PC-3 (cell line): ENCODE data around the gene SPIRE1. TPM values are rescaled to one million over a fixed set of nuclear protein-coding genes. Genes with fewer than 3 reads are reported as not detected.
A peak's percentile ranks its signal among the peaks of the same experiment; 100 is the strongest.

ENCODE experiments used
- ATAC-seq: fragments of 200-7000 bp; cut with Tn5 transposase; 2 replicates; pipeline ENCODE4 v1.9.1; 2020; ENCODE audit warnings: mild to moderate bottlenecking, moderate library complexity
- BruUV-seq: library from RNA; stranded (reverse); fragments of 400-500 nt; replicated peaks from 2 replicates; lab custom pipeline; 2021; lab: Mats Ljungman, UMichigan
- CTCF ChIA-PET: fragments of 300-600 bp; sonication (Branson Sonifier 250); formaldehyde crosslinking; loops from one replicate; lab custom pipeline; 2022; ENCODE audit warnings: antibody characterized with exemption; lab: Charles Lee
- POLR2A ChIA-PET: fragments of 300-600 bp; sonication (Branson Sonifier 250); formaldehyde crosslinking; loops from one replicate; lab custom pipeline; 2022; ENCODE audit warnings: antibody characterized with exemption; ENCODE audit not compliant: unreplicated experiment; lab: Charles Lee
- DNase-seq: peaks from one replicate; pipeline ENCODE4 v3.0.0-alpha.2; 2015
- H2AFZ ChIP-seq: fragments of 300-600 bp; sonication (generic); 2 replicates; pipeline ENCODE4 v1.6.0; 2016; ENCODE audit warnings: antibody characterized with exemption, low read length
- H3F3A ChIP-seq: fragments of 300-600 bp; sonication (generic); one replicate; pipeline ENCODE4 v1.6.0; 2017; ENCODE audit warnings: antibody characterized with exemption, low read length, control low read depth, mild to moderate bottlenecking; ENCODE audit not compliant: unreplicated experiment
- H3K27ac ChIP-seq: fragments of 300-600 bp; sonication (generic); 2 replicates; pipeline ENCODE4 v1.5.1; 2016; ENCODE audit warnings: mild to moderate bottlenecking, low read length
- H3K27me3 ChIP-seq: fragments of 300-600 bp; sonication (generic); 2 replicates; pipeline ENCODE4 v1.6.1; 2016; ENCODE audit warnings: low read length, mixed read lengths
- H3K36me3 ChIP-seq: fragments of 300-600 bp; sonication (generic); 2 replicates; pipeline ENCODE4 v1.6.1; 2016; ENCODE audit warnings: low read depth, mixed run types, low read length, mixed read lengths
- H3K4me1 ChIP-seq: fragments of 300-600 bp; sonication (generic); 2 replicates; pipeline ENCODE4 v1.5.1; 2016; ENCODE audit warnings: low read length; ENCODE audit not compliant: insufficient read depth
- H3K4me2 ChIP-seq: fragments of 300-600 bp; sonication (generic); 2 replicates; pipeline ENCODE4 v1.6.0; 2016; ENCODE audit warnings: low read length
- H3K4me3 ChIP-seq: fragments of 300-600 bp; sonication (generic); 2 replicates; pipeline ENCODE4 v1.5.1; 2016; ENCODE audit warnings: mild to moderate bottlenecking, low read length, mixed read lengths
- H3K79me2 ChIP-seq: fragments of 300-600 bp; sonication (generic); 2 replicates; pipeline ENCODE4 v1.6.1; 2017; ENCODE audit warnings: low read length, mixed read lengths
- H3K9ac ChIP-seq: fragments of 300-600 bp; sonication (generic); 2 replicates; pipeline ENCODE4 v1.6.0; 2016; ENCODE audit warnings: mild to moderate bottlenecking, low read length
- H3K9me2 ChIP-seq: fragments of 300-600 bp; sonication (generic); replicated peaks from 2 replicates; pipeline ENCODE4 v1.6.1; 2016; ENCODE audit warnings: mixed run types, low read length, mixed read lengths
- H3K9me3 ChIP-seq: fragments of 300-600 bp; sonication (generic); 2 replicates; pipeline ENCODE4 v1.6.1; 2016; ENCODE audit warnings: low read length, mixed read lengths
- H4K20me1 ChIP-seq: fragments of 300-600 bp; sonication (generic); 2 replicates; pipeline ENCODE4 v1.6.1; 2016; ENCODE audit warnings: low read length, mixed read lengths
- EZH2 ChIP-seq: fragments of 300-600 bp; sonication (generic); IDR thresholded peaks from one replicate; pipeline ENCODE4 v1.6.1; 2017; ENCODE audit warnings: antibody characterized with exemption, mild to moderate bottlenecking, low read length; ENCODE audit not compliant: unreplicated experiment
- EZH2phosphoT487 ChIP-seq: fragments of 300-600 bp; sonication (generic); IDR thresholded peaks from 2 replicates; pipeline ENCODE4 v1.6.1; 2018; ENCODE audit warnings: mild to moderate bottlenecking, antibody characterized with exemption, low read length, borderline replicate concordance
- intact Hi-C: fragments of 100-400 bp; cut with micrococcal nuclease; formaldehyde crosslinking; loops from 2 replicates; pipeline ENCODE4 v1.9.0; 2023
- total RNA-seq: library from RNA; depleted of rRNA; stranded (reverse); fragments of >200 nt; gene quantifications from 2 replicates; pipeline ENCODE4 v1.2.3, GENCODE V29; 2014
- TF ChIP-seq, protein P1 (sequence below): fragments of 300-600 bp; sonication (generic); conservative IDR thresholded peaks from 2 replicates; pipeline ENCODE4 v1.5.1; 2017; ENCODE audit warnings: antibody characterized with exemption, low read depth, mild to moderate bottlenecking, low read length

The SPIRE1 gene
- total RNA-seq, 1 experiment from 2014 or later: 32.4 TPM

GRCh38 chr18:12479536-12479935, 178.4 kb downstream of the SPIRE1 start:
- BruUV-seq: no TSS peak
- Histone ChIP-seq H4K20me1 (no peaks in the 10 kb centered on the region), H3K27ac (no peak overlapping the region), H3K27me3 (no peaks in the 10 kb centered on the region), H3K36me3 (0 out of 2 replicates have a peak, but pooled peaks cover 7% of the 10 kb centered on the region), H3K4me2 (no peak overlapping the region), H3K9me2 (no peaks in the 10 kb centered on the region), H2AFZ (no peak overlapping the region), H3K4me1 (no peaks in the 10 kb centered on the region), H3K4me3 (no peak overlapping the region), H3K9ac (no peak overlapping the region), H3K79me2 (no peaks in the 10 kb centered on the region), H3F3A (peaks cover 6% of the 10 kb centered on the region), H3K9me3 (no peaks in the 10 kb centered on the region)
- no peak for TF ChIP-seq EZH2phosphoT487
- TF ChIP-seq EZH2: no peak
- TF ChIP-seq, protein P1, sequence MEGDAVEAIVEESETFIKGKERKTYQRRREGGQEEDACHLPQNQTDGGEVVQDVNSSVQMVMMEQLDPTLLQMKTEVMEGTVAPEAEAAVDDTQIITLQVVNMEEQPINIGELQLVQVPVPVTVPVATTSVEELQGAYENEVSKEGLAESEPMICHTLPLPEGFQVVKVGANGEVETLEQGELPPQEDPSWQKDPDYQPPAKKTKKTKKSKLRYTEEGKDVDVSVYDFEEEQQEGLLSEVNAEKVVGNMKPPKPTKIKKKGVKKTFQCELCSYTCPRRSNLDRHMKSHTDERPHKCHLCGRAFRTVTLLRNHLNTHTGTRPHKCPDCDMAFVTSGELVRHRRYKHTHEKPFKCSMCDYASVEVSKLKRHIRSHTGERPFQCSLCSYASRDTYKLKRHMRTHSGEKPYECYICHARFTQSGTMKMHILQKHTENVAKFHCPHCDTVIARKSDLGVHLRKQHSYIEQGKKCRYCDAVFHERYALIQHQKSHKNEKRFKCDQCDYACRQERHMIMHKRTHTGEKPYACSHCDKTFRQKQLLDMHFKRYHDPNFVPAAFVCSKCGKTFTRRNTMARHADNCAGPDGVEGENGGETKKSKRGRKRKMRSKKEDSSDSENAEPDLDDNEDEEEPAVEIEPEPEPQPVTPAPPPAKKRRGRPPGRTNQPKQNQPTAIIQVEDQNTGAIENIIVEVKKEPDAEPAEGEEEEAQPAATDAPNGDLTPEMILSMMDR: no peak
- intact Hi-C loops: loop anchor here (5.0 kb wide), 1 partner anchor 178 kb away; the partner anchor contains the start of gene SPIRE1
- DNase-seq (no peak), ATAC-seq (no peak)
- ChIA-PET CTCF (no interaction called here), POLR2A (no interaction called here)

GRCh38 chr18:12478269-12479047, 179.4 kb downstream of the SPIRE1 start:
- POLR2A ChIA-PET: no interaction called here
- DNase-seq (no peak), ATAC-seq (peak; percentile 37; the same call in 1 of the 2 replicates)
- Histone ChIP-seq H3K9ac (no peak overlapping the region), H3F3A (peaks cover 6% of the 10 kb centered on the region), H3K27me3 (no peaks in the 10 kb centered on the region), H3K9me3 (no peaks in the 10 kb centered on the region), H2AFZ (no peak overlapping the region), H3K4me3 (no peak overlapping the region), H3K4me2 (no peak overlapping the region), H3K4me1 (no peaks in the 10 kb centered on the region), H3K79me2 (no peaks in the 10 kb centered on the region), H4K20me1 (no peaks in the 10 kb centered on the region), H3K36me3 (0 out of 2 replicates have a peak, but pooled peaks cover 7% of the 10 kb centered on the region), H3K9me2 (no peaks in the 10 kb centered on the region), H3K27ac (no peak overlapping the region)
- intact Hi-C loops: loop anchor here (5.0 kb wide), 1 partner anchor 179 kb away; the partner anchor contains the start of gene SPIRE1
- no peak for TF ChIP-seq EZH2phosphoT487
- TF ChIP-seq, protein P1: peak; percentile 37; the same call in 1 of the 2 replicates
- CTCF ChIA-PET: interaction anchor here (0.6 kb wide), 1 partner anchor 86 kb away, joined by 5 read pairs; no protein-coding TSS in a partner anchor
- BruUV-seq: no TSS peak

DNA sequence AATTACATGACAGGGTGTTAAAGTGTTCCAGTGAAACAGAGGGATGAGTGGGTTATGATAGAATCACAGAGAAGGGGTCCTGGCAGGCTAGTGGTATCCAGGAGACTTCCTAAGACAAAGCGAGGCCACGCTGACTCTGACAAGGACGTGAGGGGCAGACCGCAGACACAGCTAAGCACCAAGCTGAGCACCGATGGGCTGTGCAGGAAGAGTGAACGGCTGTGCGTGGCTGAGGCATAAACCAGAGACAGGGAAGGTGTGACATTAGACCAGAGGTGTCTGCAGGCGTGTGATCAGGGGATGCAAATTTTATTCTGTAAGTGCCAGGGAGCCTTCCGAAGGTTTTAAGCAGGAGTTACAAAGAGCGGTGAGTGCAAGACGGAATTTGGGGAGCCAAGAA, 180.3 kb downstream of the SPIRE1 start:
- Histone ChIP-seq H2AFZ (no peak overlapping the region), H3K27me3 (no peaks in the 10 kb centered on the region), H3K36me3 (0 out of 2 replicates have a peak, but pooled peaks cover 7% of the 10 kb centered on the region), H4K20me1 (no peaks in the 10 kb centered on the region), H3K4me1 (no peaks in the 10 kb centered on the region), H3K79me2 (no peaks in the 10 kb centered on the region), H3K27ac (no peak overlapping the region), H3K9ac (no peak overlapping the region), H3K9me2 (no peaks in the 10 kb centered on the region), H3F3A (peaks cover 6% of the 10 kb centered on the region), H3K4me2 (no peak overlapping the region), H3K4me3 (no peak overlapping the region), H3K9me3 (no peaks in the 10 kb centered on the region)
- no peak for TF ChIP-seq EZH2phosphoT487
- TF ChIP-seq, protein P1: no peak
- no peak for TF ChIP-seq EZH2
- POLR2A ChIA-PET: interaction anchor here (0.5 kb wide), 1 partner anchor 154 kb away, joined by 23 read pairs; no protein-coding TSS in a partner anchor
- CTCF ChIA-PET: no interaction called here
- DNase-seq (no peak), ATAC-seq (no peak)
- no TSS peak for BruUV-seq
- intact Hi-C loops: loop anchor here (5.0 kb wide), 1 partner anchor 180 kb away; the partner anchor contains the start of gene SPIRE1
